HepG2 (cell line): ENCODE data around the gene CLDN15. TPM values are rescaled to one million over a fixed set of nuclear protein-coding genes. Genes with fewer than 3 reads are reported as not detected.
A peak's percentile ranks its signal among the peaks of the same experiment; 100 is the strongest.

ENCODE experiments used
- AGO1 ChIP-seq: fragments of 200-400 bp; formaldehyde crosslinking; IDR thresholded peaks from 2 replicates; pipeline ENCODE4 v1.6.1; 2017; ENCODE audit warnings: mild to moderate bottlenecking, low read depth, low read length, moderate library complexity; ENCODE audit not compliant: poor library complexity, severe bottlenecking
- CSRNP2 ChIP-seq: sonication (generic); formaldehyde crosslinking; conservative IDR thresholded peaks from 2 replicates; pipeline ENCODE4 v1.8.0; 2022; ENCODE audit warnings: low read depth, missing genetic modification reagents
- IKZF4 ChIP-seq: sonication (generic); formaldehyde crosslinking; IDR thresholded peaks from 2 replicates; pipeline ENCODE4 v1.5.1; 2020; ENCODE audit warnings: borderline replicate concordance, mild to moderate bottlenecking, low read depth, missing genetic modification reagents; ENCODE audit errors: not compliant biosample characterization
- KLF12 ChIP-seq: sonication (generic); formaldehyde crosslinking; IDR thresholded peaks from 2 replicates; pipeline ENCODE4 v1.4.0; 2020; ENCODE audit warnings: missing genetic modification reagents, borderline replicate concordance
- MED1 ChIP-seq: sonication (generic); formaldehyde crosslinking; IDR thresholded peaks from 2 replicates; pipeline ENCODE4 v1.4.0; 2020; ENCODE audit warnings: missing genetic modification reagents
- MTF2 ChIP-seq: sonication (generic); formaldehyde crosslinking; IDR thresholded peaks from 2 replicates; pipeline ENCODE4 v1.5.0; 2020; ENCODE audit warnings: missing genetic modification reagents, borderline replicate concordance
- NCOA2 ChIP-seq: sonication (generic); formaldehyde crosslinking; IDR thresholded peaks from 2 replicates; pipeline ENCODE4 v1.8.0; 2022; ENCODE audit warnings: inconsistent platforms
- NFKB2 ChIP-seq: sonication (generic); formaldehyde crosslinking; IDR thresholded peaks from 2 replicates; pipeline ENCODE4 v1.4.0; 2020; ENCODE audit warnings: missing genetic modification reagents, borderline replicate concordance
- NONO ChIP-seq, 2 experiments: fragments of 450-650 bp in 1 of 2; sonication (generic) in 1 of 2; formaldehyde crosslinking in 1 of 2; IDR thresholded peaks in 1 of 2; conservative IDR thresholded peaks in 1 of 2; 2 replicates each; pipeline versions ENCODE4 v1.6.1 to v1.8.0; 2017 to 2022; ENCODE audit warnings: mild to moderate bottlenecking in 1 of 2, missing genetic modification reagents in 1 of 2, moderate library complexity in 1 of 2
- NPAS2 ChIP-seq: sonication (generic); formaldehyde crosslinking; IDR thresholded peaks from 2 replicates; pipeline ENCODE4 v1.8.0; 2022; ENCODE audit warnings: mild to moderate bottlenecking, missing genetic modification reagents, borderline replicate concordance
- RFX5 ChIP-seq: IDR thresholded peaks from 2 replicates; pipeline ENCODE4 v1.6.1; 2011; ENCODE audit warnings: low read depth, low read length, improper control_type of control experiment
- RFXAP ChIP-seq: sonication (generic); formaldehyde crosslinking; IDR thresholded peaks from 2 replicates; pipeline ENCODE4 v1.4.0; 2020; ENCODE audit warnings: missing genetic modification reagents, borderline replicate concordance
- SOX6 ChIP-seq, 2 experiments: fragments of 450-650 bp in 1 of 2; sonication (generic) in 1 of 2; formaldehyde crosslinking in 1 of 2; IDR thresholded peaks; 2 replicates each; pipeline versions ENCODE4 v1.4.0 to v1.6.1; 2017 to 2020; ENCODE audit warnings: antibody characterized with exemption in 1 of 2, mild to moderate bottlenecking in 1 of 2, missing genetic modification reagents in 1 of 2
- TAF15 ChIP-seq: fragments of 200-400 bp; formaldehyde crosslinking; IDR thresholded peaks from one replicate; pipeline ENCODE4 v1.6.1; 2018; ENCODE audit warnings: mild to moderate bottlenecking, low read depth, low read length; ENCODE audit not compliant: poor library complexity, severe bottlenecking
- TFDP2 ChIP-seq: sonication (generic); formaldehyde crosslinking; IDR thresholded peaks from 2 replicates; pipeline ENCODE4 v1.4.0; 2020; ENCODE audit warnings: missing genetic modification reagents
- ZNF264 ChIP-seq: sonication (generic); formaldehyde crosslinking; IDR thresholded peaks from 2 replicates; pipeline ENCODE4 v1.4.0; 2020; ENCODE audit warnings: missing genetic modification reagents
- ZNF317 ChIP-seq: sonication (generic); formaldehyde crosslinking; IDR thresholded peaks from 2 replicates; pipeline ENCODE4 v1.5.0; 2020; ENCODE audit warnings: mild to moderate bottlenecking, missing genetic modification reagents
- ZNF33B ChIP-seq: sonication (generic); formaldehyde crosslinking; IDR thresholded peaks from 2 replicates; pipeline ENCODE4 v1.5.1; 2020; ENCODE audit warnings: mild to moderate bottlenecking, missing genetic modification reagents
- ZNF431 ChIP-seq: sonication (generic); formaldehyde crosslinking; IDR thresholded peaks from 2 replicates; pipeline ENCODE4 v1.9.0; 2022; ENCODE audit warnings: missing genetic modification reagents, low read depth, mild to moderate bottlenecking, borderline replicate concordance
- ZNF556 ChIP-seq: sonication (generic); formaldehyde crosslinking; IDR thresholded peaks from 2 replicates; pipeline ENCODE4 v1.4.0; 2020; ENCODE audit warnings: mild to moderate bottlenecking, missing genetic modification reagents, borderline replicate concordance
- ZNF562 ChIP-seq: sonication (generic); formaldehyde crosslinking; IDR thresholded peaks from 2 replicates; pipeline ENCODE4 v1.8.0; 2022; ENCODE audit warnings: missing genetic modification reagents, borderline replicate concordance
- ZNF639 ChIP-seq: conservative IDR thresholded peaks from 2 replicates; pipeline ENCODE4 v1.6.1; 2018; ENCODE audit warnings: missing genetic modification reagents
- ZNF747 ChIP-seq: sonication (generic); formaldehyde crosslinking; IDR thresholded peaks from 2 replicates; pipeline ENCODE4 v1.8.1; 2023; ENCODE audit warnings: missing genetic modification reagents, mild to moderate bottlenecking, borderline replicate concordance
- ZZZ3 ChIP-seq: sonication (generic); formaldehyde crosslinking; IDR thresholded peaks from 2 replicates; pipeline ENCODE4 v1.4.0; 2020; ENCODE audit warnings: missing genetic modification reagents, mild to moderate bottlenecking, borderline replicate concordance
- polyA plus RNA-seq, 8 experiments: library from polyadenylated mRNA; depleted of rRNA in 3 of 8; stranded (reverse) in 7 of 8; unstranded in 1 of 8; fragments of >200 nt; fragmentation: Illumina TruSeq in 4 of 8; extraction: Trizol in 4 of 8; gene quantifications; 2 replicates each; pipeline versions ENCODE4 v1.2.1 to v1.2.3, GENCODE V29; 2011 to 2016; ENCODE audit warnings: low read depth in 4 of 8, missing spikeins in 1 of 8, mixed read lengths in 1 of 8; ENCODE audit not compliant: insufficient read depth in 1 of 8
- total RNA-seq, 5 experiments: library from RNA; depleted of rRNA; stranded (reverse); fragments of >200 nt; fragmentation: Illumina TruSeq; extraction: Trizol; gene quantifications; 2 replicates each; pipeline ENCODE4 v1.2.3, GENCODE V29; 2016; ENCODE audit warnings: low read depth in 1 of 5

The CLDN15 gene
- total and polyA plus RNA-seq, 2 of the 13 experiments (the other 11 are each of a cell fraction or from before 2014, with no cell fraction given) = 7.1 to 17.8 TPM

GRCh38 chr7:101244375-101245146 is 7.0 kb upstream of the CLDN15 start, which contains the start of gene FIS1 (continued):
- peak; percentile 69; the same call in 1 of the 2 replicates for TF ChIP-seq KLF12
- TF ChIP-seq NCOA2 = peak; percentile 47; the same call in 1 of the 2 replicates
- TF ChIP-seq ZNF33B = no peak
- TF ChIP-seq NPAS2 = no peak
- TF ChIP-seq ZNF264 = peak; percentile 62
- TF ChIP-seq ZNF747 (CRISPR knock-in tag) = no peak; the same call in 1 of the 2 replicates
- TF ChIP-seq ZNF562 (CRISPR knock-in tag) = no peak
- 0 out of 2 replicates have a peak, but pooled peaks have one; percentile 9 for TF ChIP-seq RFX5
- peak; percentile 59; the same call in 1 of the 2 replicates for TF ChIP-seq ZNF431 (CRISPR knock-in tag)
- no peak for TF ChIP-seq CSRNP2
- TF ChIP-seq AGO1 = peak; percentile 80
- peak; percentile 25; the same call in 1 of the 2 replicates for TF ChIP-seq NFKB2 (CRISPR knock-in tag)
- peak; percentile 44 for TF ChIP-seq MED1 (CRISPR knock-in tag)
- TF ChIP-seq NONO (IDR thresholded peaks at IDR 0.05) = no peak
- TF ChIP-seq NONO (CRISPR knock-in tag; conservative IDR thresholded peaks at IDR 0.05) = peak; percentile 50; the same call in 1 of the 2 replicates
- TF ChIP-seq ZNF556 (CRISPR knock-in tag) = no peak
- peak; percentile 61 for TF ChIP-seq TFDP2 (CRISPR knock-in tag)
- peak; percentile 86 for TF ChIP-seq ZNF317 (CRISPR knock-in tag)
- TF ChIP-seq ZZZ3 (CRISPR knock-in tag) = no peak
- TF ChIP-seq TAF15 = peak; percentile 67
- peak; percentile 71; the same call in 1 of the 2 replicates for TF ChIP-seq RFXAP (CRISPR knock-in tag)
- 0 out of 2 replicates have a peak, but pooled peaks have one; percentile 21 for TF ChIP-seq MTF2
- TF ChIP-seq IKZF4 = peak; percentile 39
- no peak for TF ChIP-seq SOX6 (IDR thresholded peaks at IDR 0.05)
- TF ChIP-seq SOX6 (CRISPR knock-in tag; IDR thresholded peaks at IDR 0.05) = peak; percentile 30; the same call in 1 of the 2 replicates
- peak; percentile 29; the same call in 1 of the 2 replicates for TF ChIP-seq ZNF639 (CRISPR knock-in tag)
